Duodenal mucosa (tissue), 2 donors: ENCODE measurements around the gene DHRSX.
"Not testable (repeated sequence)": the region's sequence is repeated elsewhere in the genome, so short reads cannot be mapped to it uniquely, and the experiment has no call there.

Experiments used
- H3K27ac ChIP-seq: one replicate; pipeline ENCODE4 v1.7.0; 2013; ENCODE audit warnings: low read depth, low read length
- H3K27me3 ChIP-seq, 2 donors: one replicate each; pipeline ENCODE4 v1.7.0; 2013; ENCODE audit warnings: low read length in 2 of 2, control low read depth in 1 of 2; ENCODE audit not compliant: insufficient read depth in 2 of 2, control insufficient read depth in 1 of 2
- H3K36me3 ChIP-seq, 2 donors: one replicate each; pipeline ENCODE4 v1.7.0; 2013; ENCODE audit warnings: low read length in 2 of 2, control low read depth in 1 of 2; ENCODE audit not compliant: insufficient read depth in 2 of 2, control insufficient read depth in 1 of 2
- H3K4me1 ChIP-seq, 2 donors: one replicate each; pipeline ENCODE4 v1.7.0; 2013; ENCODE audit warnings: low read length in 2 of 2, control low read depth in 1 of 2; ENCODE audit not compliant: insufficient read depth in 2 of 2, control insufficient read depth in 1 of 2
- H3K4me3 ChIP-seq, 2 donors: one replicate each; pipeline ENCODE4 v1.7.0; 2013; ENCODE audit warnings: low read length in 2 of 2, low read depth in 1 of 2
- H3K9ac ChIP-seq, 2 donors: one replicate each; pipeline ENCODE4 v1.7.0; 2013; ENCODE audit warnings: low read length in 2 of 2, low read depth in 1 of 2
- H3K9me3 ChIP-seq, 2 donors: one replicate each; pipeline ENCODE4 v1.7.0; 2013; ENCODE audit warnings: low read length in 2 of 2, control low read depth in 1 of 2; ENCODE audit not compliant: control insufficient read depth in 1 of 2

The DHRSX gene

GRCh38 chrX:2228536-2228935, 272.2 kb downstream of the DHRSX start:
- Histone ChIP-seq H3K27ac (no peak overlapping the region), H3K4me1 (no peaks in the 10 kb centered on the region), H3K4me3 (no peak overlapping the region), H3K27me3 (no peaks in the 10 kb centered on the region), H3K36me3 (peaks cover 7 to 20% of the 10 kb centered on the region in 2 donors), H3K9ac (no peak overlapping the region), H3K9me3 (peaks cover 9 to 14% of the 10 kb centered on the region in 2 donors)

- peaks cover 14% of the 10 kb centered on the region in 2 donors for H3K9me3 ChIP-seq
- no peak overlapping the region for H3K27ac ChIP-seq
- peaks cover 7 to 25% of the 10 kb centered on the region in 2 donors for H3K36me3 ChIP-seq
- H3K4me3 ChIP-seq = no peak overlapping the region
- no peaks in the 10 kb centered on the region for H3K27me3 ChIP-seq
- no peaks in the 10 kb centered on the region for H3K4me1 ChIP-seq
- no peak overlapping the region for H3K9ac ChIP-seq
Observed at GRCh38 chrX:2226906-2227656, 273.7 kb downstream of the DHRSX start.

- Histone ChIP-seq H3K27ac (no peak overlapping the region), H3K9ac (no peak overlapping the region), H3K4me3 (no peak overlapping the region), H3K27me3 (no peaks in the 10 kb centered on the region), H3K4me1 (no peaks in the 10 kb centered on the region), H3K9me3 (peaks cover 14 to 18% of the 10 kb centered on the region in 2 donors), H3K36me3 (peaks cover 8 to 25% of the 10 kb centered on the region in 2 donors)
Observed at GRCh38 chrX:2226182-2226581, 274.6 kb downstream of the DHRSX start.

- H3K36me3 ChIP-seq = peaks cover 15 to 32% of the 10 kb centered on the region in 2 donors
- H3K9ac ChIP-seq = no peak overlapping the region
- H3K4me1 ChIP-seq = no peaks in the 10 kb centered on the region
- H3K27ac ChIP-seq = no peak overlapping the region
- H3K27me3 ChIP-seq = no peaks in the 10 kb centered on the region
- H3K9me3 ChIP-seq = peaks cover 18 to 21% of the 10 kb centered on the region in 2 donors
- H3K4me3 ChIP-seq = no peak overlapping the region
Observed at GRCh38 chrX:2224597-2225235, 276.1 kb downstream of the DHRSX start.

- H3K27me3 ChIP-seq = no peaks in the 10 kb centered on the region
- H3K9ac ChIP-seq = no peak overlapping the region
- H3K4me3 ChIP-seq = no peak overlapping the region
- H3K27ac ChIP-seq = no peak overlapping the region
- no peaks in the 10 kb centered on the region for H3K4me1 ChIP-seq
- H3K9me3 ChIP-seq = peaks cover 23 to 25% of the 10 kb centered on the region in 2 donors
- peaks cover 15 to 32% of the 10 kb centered on the region in 2 donors for H3K36me3 ChIP-seq
Observed at GRCh38 chrX:2224161-2224560, 276.6 kb downstream of the DHRSX start.

- H3K4me1 ChIP-seq = no peaks in the 10 kb centered on the region
- H3K9ac ChIP-seq = no peak overlapping the region
- H3K4me3 ChIP-seq = no peak overlapping the region
- H3K36me3 ChIP-seq = peaks cover 15 to 32% of the 10 kb centered on the region in 2 donors
- H3K27me3 ChIP-seq = no peaks in the 10 kb centered on the region
- no peak overlapping the region for H3K27ac ChIP-seq
- peaks cover 31 to 34% of the 10 kb centered on the region in 2 donors for H3K9me3 ChIP-seq
Observed at GRCh38 chrX:2220829-2221567, 279.8 kb downstream of the DHRSX start.

GRCh38 chrX:2220296-2220695, 280.5 kb downstream of the DHRSX start:
- Histone ChIP-seq H3K27me3 (no peaks in the 10 kb centered on the region), H3K9me3 (peaks cover 31 to 34% of the 10 kb centered on the region in 2 donors), H3K36me3 (peaks cover 15 to 32% of the 10 kb centered on the region in 2 donors)

GRCh38 chrX:2214138-2214823, 286.5 kb downstream of the DHRSX start:
- not testable (repeated sequence) for H3K4me1 ChIP-seq, H3K27me3 ChIP-seq, H3K9ac ChIP-seq, H3K27ac ChIP-seq, H3K4me3 ChIP-seq, H3K36me3 ChIP-seq
- H3K9me3 ChIP-seq = peaks cover 12 to 20% of the 10 kb centered on the region in 2 donors

More at GRCh38 chrX:2220296-2220695, 280.5 kb downstream of the DHRSX start:
- Histone ChIP-seq H3K27ac (no peak overlapping the region), H3K9ac (no peak overlapping the region), H3K4me1 (no peaks in the 10 kb centered on the region), H3K4me3 (no peak overlapping the region)

- H3K27me3 ChIP-seq, H3K27ac ChIP-seq, H3K9me3 ChIP-seq, H3K4me1 ChIP-seq, H3K9ac ChIP-seq, H3K4me3 ChIP-seq, H3K36me3 ChIP-seq: not testable (repeated sequence)
Observed at GRCh38 chrX:2211667-2212066, 289.1 kb downstream of the DHRSX start.

- no peaks in the 10 kb centered on the region for H3K4me1 ChIP-seq
Observed at GRCh38 chrX:2193273-2193592, 307.5 kb downstream of the DHRSX start.

More at GRCh38 chrX:2193273-2193592, 307.5 kb downstream of the DHRSX start:
- no peaks in the 10 kb centered on the region for H3K36me3 ChIP-seq
- H3K9me3 ChIP-seq = peaks cover 0 to 4% of the 10 kb centered on the region in 2 donors
- H3K9ac ChIP-seq = no peak overlapping the region
- no peak overlapping the region for H3K27ac ChIP-seq
- H3K4me3 ChIP-seq = no peak overlapping the region
- no peaks in the 10 kb centered on the region for H3K27me3 ChIP-seq
